ENCODE measurements around the gene SLC16A10. TPM values are rescaled to one million over a fixed set of nuclear protein-coding genes. Genes with fewer than 3 reads are reported as not detected.

The SLC16A10 gene
- total RNA-seq, 4 donors from 2014 or later = under 0.01 to 3.8 (median 1.2) TPM; not detected in 1

DNA sequence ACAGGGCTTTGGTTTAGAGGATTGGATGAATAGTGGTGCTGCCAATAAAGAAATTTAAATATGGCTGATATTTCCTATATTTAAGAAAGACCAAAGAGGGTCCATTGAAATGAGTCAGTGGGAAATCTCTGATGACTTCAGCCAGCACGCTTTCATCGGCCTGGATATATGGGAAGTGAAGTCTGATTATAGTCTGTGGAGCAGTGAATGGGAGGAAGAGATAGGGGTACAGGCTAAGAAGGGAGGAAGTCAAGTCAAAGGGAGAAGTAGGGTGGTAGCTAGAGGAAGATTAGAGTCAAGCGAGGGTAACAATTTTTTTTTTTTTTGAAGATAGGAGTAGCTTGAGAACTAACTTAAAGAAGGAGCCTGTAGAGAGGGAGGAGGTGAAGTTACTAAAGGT is 22.7 kb downstream of the SLC16A10 start:
- H3K9me3 ChIP-seq = no peaks in the 10 kb centered on the region
- H3K4me3 ChIP-seq = no peak overlapping the region
- no peaks in the 10 kb centered on the region for H3K27me3 ChIP-seq
- H3K27ac ChIP-seq = no peak overlapping the region
- TF ChIP-seq, protein P1, sequence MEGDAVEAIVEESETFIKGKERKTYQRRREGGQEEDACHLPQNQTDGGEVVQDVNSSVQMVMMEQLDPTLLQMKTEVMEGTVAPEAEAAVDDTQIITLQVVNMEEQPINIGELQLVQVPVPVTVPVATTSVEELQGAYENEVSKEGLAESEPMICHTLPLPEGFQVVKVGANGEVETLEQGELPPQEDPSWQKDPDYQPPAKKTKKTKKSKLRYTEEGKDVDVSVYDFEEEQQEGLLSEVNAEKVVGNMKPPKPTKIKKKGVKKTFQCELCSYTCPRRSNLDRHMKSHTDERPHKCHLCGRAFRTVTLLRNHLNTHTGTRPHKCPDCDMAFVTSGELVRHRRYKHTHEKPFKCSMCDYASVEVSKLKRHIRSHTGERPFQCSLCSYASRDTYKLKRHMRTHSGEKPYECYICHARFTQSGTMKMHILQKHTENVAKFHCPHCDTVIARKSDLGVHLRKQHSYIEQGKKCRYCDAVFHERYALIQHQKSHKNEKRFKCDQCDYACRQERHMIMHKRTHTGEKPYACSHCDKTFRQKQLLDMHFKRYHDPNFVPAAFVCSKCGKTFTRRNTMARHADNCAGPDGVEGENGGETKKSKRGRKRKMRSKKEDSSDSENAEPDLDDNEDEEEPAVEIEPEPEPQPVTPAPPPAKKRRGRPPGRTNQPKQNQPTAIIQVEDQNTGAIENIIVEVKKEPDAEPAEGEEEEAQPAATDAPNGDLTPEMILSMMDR (IDR thresholded peaks at IDR 0.05) = no peak
- TF ChIP-seq POLR2A (IDR thresholded peaks at IDR 0.05) = no peak
- no peak for DNase-seq
- intact Hi-C loops (cut with DNase I; ENCODE audit: low total_unique reads) = no loop called here
- no peaks in the 10 kb centered on the region for H3K4me1 ChIP-seq
- H3K36me3 ChIP-seq = no peaks in the 10 kb centered on the region

DNA sequence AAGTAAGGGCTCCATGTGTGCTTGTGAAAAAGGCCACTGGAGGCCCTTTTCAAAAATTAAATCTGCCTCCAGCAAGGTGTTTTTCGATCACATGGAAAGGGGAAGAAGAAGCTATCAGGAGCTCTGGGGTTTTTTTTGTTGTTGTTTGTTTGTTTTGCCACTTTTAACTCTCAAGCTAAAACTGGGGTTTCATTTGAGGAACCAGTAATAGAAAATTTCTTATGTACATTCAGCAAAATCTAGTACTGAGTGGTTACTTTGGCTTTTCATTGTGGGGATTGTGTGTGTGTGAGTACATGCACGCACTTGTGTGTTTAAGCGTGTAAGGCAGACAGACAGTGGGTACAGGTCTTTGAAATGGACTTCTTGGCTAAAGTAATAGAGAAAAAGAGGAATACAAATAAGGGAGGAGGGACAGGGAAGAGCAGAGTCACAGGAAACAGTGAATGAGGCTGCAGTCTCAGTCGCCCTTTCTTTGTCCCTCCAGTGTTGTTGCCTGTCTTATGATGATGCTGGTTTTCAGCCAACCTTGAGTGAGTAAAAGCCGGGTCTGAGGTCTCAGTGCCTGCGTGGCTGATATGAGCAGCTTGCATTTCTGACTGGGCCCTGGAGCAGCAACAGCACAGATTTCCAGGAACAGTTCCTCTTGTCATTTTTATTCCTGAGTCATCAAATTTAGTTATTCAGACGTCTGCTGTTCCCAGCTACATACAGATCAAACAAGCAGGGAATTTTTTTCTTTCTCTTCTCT is 26.2 kb downstream of the SLC16A10 start:
- Histone ChIP-seq H3K27me3 (no peaks in the 10 kb centered on the region), H3K27ac (no peak overlapping the region), H3K4me3 (no peak overlapping the region), H3K4me1 (no peaks in the 10 kb centered on the region), H3K9me3 (no peaks in the 10 kb centered on the region), H3K36me3 (no peaks in the 10 kb centered on the region)
- intact Hi-C loops (cut with DNase I; ENCODE audit: low total_unique reads) = no loop called here
- no peak for DNase-seq
- TF ChIP-seq POLR2A (IDR thresholded peaks at IDR 0.05) = no peak
- TF ChIP-seq, protein P1 (IDR thresholded peaks at IDR 0.05) = no peak

DNA sequence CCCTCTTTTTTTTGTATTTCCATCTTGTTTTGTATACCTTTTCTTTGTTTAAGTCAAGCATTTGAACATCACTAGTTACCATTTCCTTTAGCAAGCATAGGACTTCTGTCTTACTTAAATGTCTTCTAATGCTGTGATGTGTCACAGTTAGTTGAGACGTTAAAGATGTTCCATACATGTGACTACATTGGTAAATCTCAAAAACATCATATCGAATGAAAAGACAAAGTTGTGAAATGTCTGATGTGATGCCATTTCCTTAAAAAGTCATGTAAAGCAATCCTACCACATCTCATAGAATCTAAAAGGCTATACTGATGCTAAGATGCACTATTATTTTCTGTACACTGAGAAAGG is 26.8 kb downstream of the SLC16A10 start:
- no peak overlapping the region for H3K27ac ChIP-seq
- intact Hi-C loops (cut with DNase I; ENCODE audit: low total_unique reads) = no loop called here
- TF ChIP-seq POLR2A (IDR thresholded peaks at IDR 0.05) = no peak
- TF ChIP-seq, protein P1 (IDR thresholded peaks at IDR 0.05) = no peak

DNA sequence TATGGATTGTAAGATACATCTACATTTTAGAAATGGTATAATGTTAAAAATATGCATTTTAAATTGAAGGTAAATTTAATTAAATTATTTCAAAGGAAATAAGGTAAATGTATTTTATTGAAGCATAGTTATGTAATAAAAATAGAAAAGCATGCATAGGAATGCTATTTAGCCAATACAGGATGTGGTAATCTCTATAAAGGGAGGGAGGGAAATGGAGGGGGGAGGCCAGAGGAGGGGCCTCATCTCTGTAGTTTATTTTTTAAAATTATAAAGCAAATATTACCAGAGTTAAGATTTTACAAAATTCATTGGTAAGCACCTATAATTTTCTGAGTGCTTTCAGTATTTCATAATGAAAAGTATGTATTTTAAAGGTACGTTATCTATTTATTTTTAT is 27.2 kb downstream of the SLC16A10 start:
- no peaks in the 10 kb centered on the region for H3K9me3 ChIP-seq
- intact Hi-C loops (cut with DNase I; ENCODE audit: low total_unique reads) = no loop called here
- no peaks in the 10 kb centered on the region for H3K27me3 ChIP-seq
- no peaks in the 10 kb centered on the region for H3K4me1 ChIP-seq
- H3K27ac ChIP-seq = no peak overlapping the region
- H3K4me3 ChIP-seq = no peak overlapping the region
- TF ChIP-seq, protein P1 (IDR thresholded peaks at IDR 0.05) = no peak
- no peak for TF ChIP-seq POLR2A (IDR thresholded peaks at IDR 0.05)
- no peak for DNase-seq
- no peaks in the 10 kb centered on the region for H3K36me3 ChIP-seq

More for the DNA sequence above, 26.8 kb downstream of the SLC16A10 start:
- no peak for DNase-seq
- H3K27me3 ChIP-seq = no peaks in the 10 kb centered on the region
- no peak overlapping the region for H3K4me3 ChIP-seq
- no peaks in the 10 kb centered on the region for H3K4me1 ChIP-seq
- no peaks in the 10 kb centered on the region for H3K9me3 ChIP-seq
- no peaks in the 10 kb centered on the region for H3K36me3 ChIP-seq

DNA sequence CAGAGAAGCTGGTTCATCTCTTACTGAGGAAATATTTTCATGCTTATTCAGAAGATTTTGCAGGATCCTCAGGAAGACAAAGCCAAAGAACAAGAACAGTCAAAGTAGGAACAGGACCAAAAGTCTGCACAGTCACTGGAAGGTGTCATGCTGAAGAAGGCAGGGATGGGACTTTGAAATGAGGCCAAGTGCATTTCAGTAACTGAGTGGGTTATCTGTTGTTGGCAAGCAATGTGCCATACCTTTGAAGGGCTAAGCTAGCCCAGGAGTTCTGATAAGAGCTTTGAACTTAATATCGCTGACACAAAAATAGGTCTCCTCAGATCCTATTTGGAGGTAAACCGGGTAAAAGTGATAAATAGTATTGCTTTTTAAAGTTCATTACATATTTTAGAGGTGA is 31.5 kb downstream of the SLC16A10 start:
- no peaks in the 10 kb centered on the region for H3K27me3 ChIP-seq
- H3K36me3 ChIP-seq = no peaks in the 10 kb centered on the region
- TF ChIP-seq, protein P1 (IDR thresholded peaks at IDR 0.05) = no peak
- TF ChIP-seq POLR2A (IDR thresholded peaks at IDR 0.05) = no peak
- H3K9me3 ChIP-seq = no peaks in the 10 kb centered on the region
- no peaks in the 10 kb centered on the region for H3K4me1 ChIP-seq
- H3K27ac ChIP-seq = no peak overlapping the region
- H3K4me3 ChIP-seq = no peak overlapping the region
- DNase-seq = no peak
- intact Hi-C loops (cut with DNase I; ENCODE audit: low total_unique reads) = no loop called here
